B cell (primary cell): ENCODE results near the gene NKX1-2. TPM values are rescaled to one million over a fixed set of nuclear protein-coding genes. Genes with fewer than 3 reads are reported as not detected.

Experiments used
- ATAC-seq: fragments of 200-7000 bp; cut with Tn5 transposase; one replicate; pipeline ENCODE4 v1.10.0; 2021; ENCODE audit warnings: low read depth, mild to moderate bottlenecking, moderate number of reproducible peaks, moderate library complexity
- CTCF ChIA-PET: fragments of 350-600 bp; sonication (Branson Sonifier 250); formaldehyde crosslinking; loops from one replicate; lab custom pipeline; 2021; ENCODE audit warnings: antibody characterized with exemption, inconsistent platforms; lab: Charles Lee
- POLR2A ChIA-PET: fragments of 350-600 bp; sonication (Branson Sonifier 250); formaldehyde crosslinking; loops from one replicate; lab custom pipeline; 2021; ENCODE audit warnings: antibody characterized with exemption; lab: Charles Lee
- DNase-seq: peaks from one replicate; pipeline ENCODE4 v3.0.0; 2013
- H2AFZ ChIP-seq: 2 replicates; pipeline ENCODE4 v1.6.1; 2012; ENCODE audit warnings: mild to moderate bottlenecking, low read depth, low read length; ENCODE audit not compliant: insufficient read depth, poor library complexity, severe bottlenecking
- H3K27ac ChIP-seq, 2 donors: 1 replicate in 1 of 2; 2 replicates in 1 of 2; pipeline ENCODE4 v1.5.1; 2012 to 2013; ENCODE audit warnings: low read length in 2 of 2, mild to moderate bottlenecking in 2 of 2, moderate library complexity in 1 of 2
- H3K27me3 ChIP-seq, 4 experiments: fragments of 200-600 bp in 1 of 4; sonication (generic) in 1 of 4; replicated peaks in 1 of 4; 1 replicate in 2 of 4; 2 replicates in 2 of 4; pipeline versions ENCODE4 v1.6.1 to v1.7.0; 2013 to 2016; ENCODE audit warnings: low read length in 3 of 4, mild to moderate bottlenecking in 2 of 4, mixed read lengths in 1 of 4, moderate library complexity in 1 of 4; ENCODE audit not compliant: insufficient read depth in 4 of 4, control insufficient read depth in 3 of 4; ENCODE audit errors: control extremely low read depth in 1 of 4
- H3K36me3 ChIP-seq, 2 experiments: replicated peaks in 1 of 2; 1 replicate in 1 of 2; 2 replicates in 1 of 2; pipeline versions ENCODE4 v1.6.1 to v1.7.1; 2013; ENCODE audit warnings: low read length in 1 of 2; ENCODE audit not compliant: insufficient read depth in 2 of 2, control insufficient read depth in 1 of 2; ENCODE audit errors: control extremely low read depth in 1 of 2, extremely low read depth in 1 of 2
- H3K4me1 ChIP-seq, 2 donors: fragments of 200-600 bp in 1 of 2; sonication (generic) in 1 of 2; 1 replicate in 1 of 2; 2 replicates in 1 of 2; pipeline versions ENCODE4 v1.5.1 to v1.6.1; 2013 to 2017; ENCODE audit warnings: low read length in 2 of 2; ENCODE audit not compliant: control insufficient read depth in 2 of 2, insufficient read depth in 2 of 2
- H3K4me2 ChIP-seq: replicated peaks from 2 replicates; pipeline ENCODE3; 2012; ENCODE audit warnings: mild to moderate bottlenecking, low read depth, low read length; ENCODE audit not compliant: poor library complexity, severe bottlenecking
- H3K4me3 ChIP-seq, 5 experiments: fragments of 200-600 bp in 1 of 5; sonication (generic) in 1 of 5; 1 replicate in 3 of 5; 2 replicates in 2 of 5; pipeline versions ENCODE4 v1.5.1 to v1.7.0; 2011 to 2016; ENCODE audit warnings: low read length in 4 of 5, mild to moderate bottlenecking in 4 of 5, low read depth in 2 of 5, control low read depth in 1 of 5, moderate library complexity in 1 of 5; ENCODE audit not compliant: insufficient read depth in 1 of 5; ENCODE audit errors: control extremely low read depth in 1 of 5, extremely low read depth in 1 of 5
- H3K79me2 ChIP-seq: fragments of 200-600 bp; sonication (generic); one replicate; pipeline ENCODE4 v1.6.0; 2016; ENCODE audit warnings: low read length; ENCODE audit not compliant: control insufficient read depth, insufficient read depth
- H3K9ac ChIP-seq: fragments of 200-600 bp; sonication (generic); 2 replicates; pipeline ENCODE4 v1.6.1; 2017; ENCODE audit warnings: mild to moderate bottlenecking, low read length, moderate library complexity
- H3K9me3 ChIP-seq, 3 donors: one replicate each; pipeline versions ENCODE4 v1.6.1 to v1.7.1; 2013; ENCODE audit warnings: low read length in 2 of 3; ENCODE audit not compliant: control insufficient read depth in 2 of 3, insufficient read depth in 1 of 3; ENCODE audit errors: control extremely low read depth in 1 of 3
- H4K20me1 ChIP-seq: 2 replicates; pipeline ENCODE4 v1.6.0; 2012; ENCODE audit warnings: mild to moderate bottlenecking, low read length; ENCODE audit not compliant: insufficient read depth, control insufficient read depth, poor library complexity, severe bottlenecking
- H3K27ac Mint-ChIP-seq: one replicate; pipeline ENCODE4 v1.8.0; 2021; ENCODE audit warnings: mixed read lengths
- H3K27me3 Mint-ChIP-seq: one replicate; pipeline ENCODE4 v1.8.0; 2021; ENCODE audit warnings: mixed read lengths
- H3K4me1 Mint-ChIP-seq: one replicate; pipeline ENCODE4 v1.8.0; 2021; ENCODE audit warnings: mixed read lengths
- H3K4me3 Mint-ChIP-seq: one replicate; pipeline ENCODE4 v1.8.0; 2021; ENCODE audit warnings: mixed read lengths
- H3K9me3 Mint-ChIP-seq: one replicate; pipeline ENCODE4 v1.8.0; 2022; ENCODE audit warnings: mixed read lengths; ENCODE audit not compliant: insufficient read depth
- EZH2 ChIP-seq: IDR thresholded peaks from 2 replicates; pipeline ENCODE4 v1.6.1; 2012; ENCODE audit warnings: borderline replicate concordance, low read depth, mild to moderate bottlenecking, moderate library complexity, low read length; ENCODE audit not compliant: insufficient read depth, poor library complexity, severe bottlenecking
- WGBS: methylation state at CpG from one replicate; pipeline ENCODE4 v1.1.5; 2013; ENCODE audit warnings: missing lambda C conversion rate; ENCODE audit not compliant: insufficient coverage; 5-methylcytosine and 5-hydroxymethylcytosine counted together
- intact Hi-C: fragments of 100-400 bp; cut with micrococcal nuclease; formaldehyde crosslinking; loops from one replicate; pipeline ENCODE4 v1.10.0; 2022
- polyA plus RNA-seq: library from polyadenylated mRNA; depleted of rRNA; stranded (reverse); fragments of >200 nt; gene quantifications from 2 replicates; pipeline ENCODE4 v1.2.3, GENCODE V29; 2012
- total RNA-seq, 2 donors: library from RNA; stranded (reverse); fragments of 120-200 nt in 1 of 2; gene quantifications; 1 replicate in 1 of 2; 2 replicates in 1 of 2; pipeline versions ENCODE4 v1.2.3 to v1.2.4, GENCODE V29; 2013 to 2022
- TF ChIP-seq, protein P1 (sequence below): fragments of 200-600 bp; IDR thresholded peaks from one replicate; pipeline ENCODE4 v1.8.0; 2022; ENCODE audit warnings: antibody characterized with exemption, mild to moderate bottlenecking

NKX1-2 gene
- total and polyA plus RNA-seq, 2 donors (not counting 1 experiment from before 2014, with no cell fraction given) = not detected

DNA sequence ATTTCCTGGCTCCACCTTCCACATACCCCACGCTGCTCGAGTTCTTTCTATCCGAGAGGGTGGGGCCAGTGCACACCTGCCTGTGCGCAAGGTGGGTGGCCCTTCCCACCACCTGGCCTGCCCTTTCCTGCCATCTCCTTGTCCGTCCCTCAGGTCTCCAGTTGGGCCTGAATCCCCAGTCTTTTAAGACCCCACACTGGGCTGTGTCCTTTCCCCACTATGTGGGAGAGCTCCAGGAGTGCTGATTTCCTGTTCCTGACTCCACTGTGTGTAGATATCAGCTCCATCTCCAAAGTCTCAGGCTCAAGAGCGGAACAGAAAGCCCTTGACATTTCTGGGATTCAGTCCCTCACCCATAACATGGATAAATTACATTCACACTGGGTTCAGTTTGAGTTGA, 31.9 kb upstream of the NKX1-2 start:
- ATAC-seq (no peak), DNase-seq (no peak)
- CTCF ChIA-PET = interaction anchor here (0.7 kb wide), 1 partner anchor 19 kb away, joined by 5 read pairs; no protein-coding TSS in a partner anchor
- Histone ChIP-seq H3K4me3 (no peak overlapping the region), H2AFZ (no peak overlapping the region), H3K9ac (no peak overlapping the region), H3K4me1 (no peaks in the 10 kb centered on the region), H3K79me2 (no peaks in the 10 kb centered on the region), H3K9me3 (peaks cover 0 to 4% (median under 1%) of the 10 kb centered on the region in 3 donors), H3K27ac (no peak overlapping the region), H3K36me3 (no peaks in the 10 kb centered on the region), H4K20me1 (no peaks in the 10 kb centered on the region), H3K4me2 (no peak overlapping the region), H3K27me3 (no peaks in the 10 kb centered on the region)
- intact Hi-C loops = no loop called here
- Mint-ChIP-seq H3K9me3 (no peaks in the 10 kb centered on the region), H3K4me1 (no peaks in the 10 kb centered on the region), H3K27ac (no peak overlapping the region), H3K27me3 (no peaks in the 10 kb centered on the region), H3K4me3 (no peak overlapping the region)
- WGBS = 89% methylated on average over 4 of the region's 6 CpGs
- POLR2A ChIA-PET = no interaction called here
- TF ChIP-seq, protein P1, sequence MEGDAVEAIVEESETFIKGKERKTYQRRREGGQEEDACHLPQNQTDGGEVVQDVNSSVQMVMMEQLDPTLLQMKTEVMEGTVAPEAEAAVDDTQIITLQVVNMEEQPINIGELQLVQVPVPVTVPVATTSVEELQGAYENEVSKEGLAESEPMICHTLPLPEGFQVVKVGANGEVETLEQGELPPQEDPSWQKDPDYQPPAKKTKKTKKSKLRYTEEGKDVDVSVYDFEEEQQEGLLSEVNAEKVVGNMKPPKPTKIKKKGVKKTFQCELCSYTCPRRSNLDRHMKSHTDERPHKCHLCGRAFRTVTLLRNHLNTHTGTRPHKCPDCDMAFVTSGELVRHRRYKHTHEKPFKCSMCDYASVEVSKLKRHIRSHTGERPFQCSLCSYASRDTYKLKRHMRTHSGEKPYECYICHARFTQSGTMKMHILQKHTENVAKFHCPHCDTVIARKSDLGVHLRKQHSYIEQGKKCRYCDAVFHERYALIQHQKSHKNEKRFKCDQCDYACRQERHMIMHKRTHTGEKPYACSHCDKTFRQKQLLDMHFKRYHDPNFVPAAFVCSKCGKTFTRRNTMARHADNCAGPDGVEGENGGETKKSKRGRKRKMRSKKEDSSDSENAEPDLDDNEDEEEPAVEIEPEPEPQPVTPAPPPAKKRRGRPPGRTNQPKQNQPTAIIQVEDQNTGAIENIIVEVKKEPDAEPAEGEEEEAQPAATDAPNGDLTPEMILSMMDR = no peak
- no peak for TF ChIP-seq EZH2

DNA sequence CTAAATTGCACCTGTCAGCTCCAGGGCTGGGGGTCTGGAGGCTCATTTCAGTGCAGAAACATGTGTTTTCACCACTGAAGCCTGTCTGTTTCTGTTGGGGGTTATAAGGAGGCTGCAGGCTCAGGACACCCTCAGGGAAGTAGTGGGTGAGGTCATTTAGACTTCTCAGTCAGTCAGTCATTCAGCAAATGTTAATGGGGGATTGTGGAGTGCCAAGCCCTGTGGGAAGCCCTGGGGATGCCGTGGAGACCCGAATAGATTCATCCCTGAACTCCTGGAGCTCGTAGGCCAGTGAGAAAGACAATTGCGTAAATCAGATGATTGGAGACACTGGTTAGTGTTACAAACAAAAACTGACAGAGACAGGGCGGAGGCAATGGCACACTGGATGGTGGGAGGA, 31.0 kb upstream of the NKX1-2 start:
- POLR2A ChIA-PET = interaction anchor here (0.6 kb wide), 1 partner anchor 17 kb away, joined by 8 read pairs; no protein-coding TSS in a partner anchor
- intact Hi-C loops = no loop called here

More for the DNA sequence above, 31.0 kb upstream of the NKX1-2 start:
- no peak for TF ChIP-seq EZH2
- TF ChIP-seq, protein P1 = no peak
- no peak overlapping the region for H2AFZ ChIP-seq
- no peaks in the 10 kb centered on the region for H3K27me3 Mint-ChIP-seq
- no peak overlapping the region for H3K9ac ChIP-seq
- no peak overlapping the region for H3K4me3 Mint-ChIP-seq
- no peaks in the 10 kb centered on the region for H3K36me3 ChIP-seq
- DNase-seq (no peak), ATAC-seq (no peak)
- H3K4me3 ChIP-seq = no peak overlapping the region
- no peaks in the 10 kb centered on the region for H3K4me1 ChIP-seq
- H3K27me3 ChIP-seq = no peaks in the 10 kb centered on the region
- CTCF ChIA-PET = no interaction called here
- no peaks in the 10 kb centered on the region for H4K20me1 ChIP-seq
- no peak overlapping the region for H3K27ac ChIP-seq
- H3K9me3 Mint-ChIP-seq = no peaks in the 10 kb centered on the region
- no peak overlapping the region for H3K4me2 ChIP-seq
- 93% methylated on average over 5 of the region's 5 CpGs for WGBS
- no peaks in the 10 kb centered on the region for H3K9me3 ChIP-seq
- H3K27ac Mint-ChIP-seq = no peak overlapping the region
- H3K4me1 Mint-ChIP-seq = no peaks in the 10 kb centered on the region
- H3K79me2 ChIP-seq = no peaks in the 10 kb centered on the region
